GM21360 (cell line): Measurements from ENCODE around the gene MRPS33.
"Not testable (repeated sequence)": the region's sequence is repeated elsewhere in the genome, so short reads cannot be mapped to it uniquely, and the experiment has no call there.

ENCODE experiments used
- ATAC-seq: cut with Tn5 transposase; IDR thresholded peaks from one replicate; pipeline ENCODE4 v1.9.1; 2021; ENCODE audit warnings: mild to moderate bottlenecking, moderate library complexity; ENCODE audit not compliant: unreplicated experiment

Gene MRPS33

DNA sequence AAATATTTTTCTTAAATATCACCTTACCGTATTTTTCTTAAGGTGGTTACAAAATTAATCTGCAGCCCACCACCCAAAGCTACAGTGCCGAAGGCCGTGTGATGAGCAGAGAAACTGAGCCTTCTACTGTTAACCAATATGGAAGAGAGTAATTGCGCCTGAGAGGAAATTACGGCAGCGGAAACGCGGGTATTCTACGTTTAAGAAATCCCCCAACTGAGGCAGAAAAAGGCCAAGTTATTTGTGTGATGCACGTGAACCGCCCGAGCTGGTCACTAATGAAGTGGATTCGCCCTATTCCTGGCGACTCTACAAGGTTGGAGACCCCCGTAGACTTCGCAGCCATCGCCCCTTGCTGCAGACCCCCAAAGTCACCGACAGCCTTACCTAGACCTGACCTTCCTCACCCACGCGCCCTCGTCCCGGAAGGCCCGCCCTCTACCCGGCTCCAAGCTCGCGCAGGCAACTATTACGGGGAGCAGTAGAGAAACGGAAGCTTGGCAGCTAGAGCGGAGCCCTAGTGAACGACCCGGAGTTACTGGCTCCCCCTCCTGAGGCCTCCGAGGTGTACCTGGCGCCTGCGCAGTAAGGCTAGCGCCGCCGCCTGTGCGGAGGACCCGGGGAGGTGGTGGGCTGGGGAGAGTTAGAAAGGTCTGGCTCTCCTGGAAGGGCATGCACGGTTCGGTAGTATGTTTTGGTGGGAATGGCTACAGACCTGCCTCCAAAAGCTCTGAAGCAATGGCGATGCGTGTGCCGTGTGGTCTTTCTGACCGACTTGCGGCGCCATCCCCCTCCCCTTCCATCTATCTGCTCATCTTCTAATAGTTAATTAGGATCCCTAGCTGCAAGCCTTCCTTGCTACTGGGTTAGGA, at the start of gene MRPS33:
Gene MRPS33, minus strand, starts transcription at position 429 of the 872 bp plus-strand sequence. CDS start 4,319 bp downstream, outside the sequence.
- peak; percentile 99 for ATAC-seq

DNA sequence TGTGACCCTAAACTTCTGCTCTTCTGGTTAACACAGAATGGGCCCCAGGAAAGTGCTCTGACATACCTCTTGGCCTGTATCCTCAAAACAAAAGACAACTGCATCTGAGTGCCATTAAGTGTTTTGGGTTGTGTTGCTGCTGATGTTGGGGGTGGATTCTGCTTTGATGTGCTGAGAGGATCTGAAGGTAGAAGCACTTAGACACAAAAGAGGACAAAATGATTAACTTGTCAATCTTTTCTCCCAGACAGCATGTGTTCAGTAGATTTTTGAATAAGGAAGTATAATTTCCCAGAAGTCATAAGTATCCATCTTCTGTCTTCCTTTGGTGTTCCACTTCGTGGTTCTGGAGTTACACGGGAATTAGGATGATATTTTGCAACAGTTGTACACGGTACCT, 43.0 kb upstream of the MRPS33 start:
- ATAC-seq = no peak

DNA sequence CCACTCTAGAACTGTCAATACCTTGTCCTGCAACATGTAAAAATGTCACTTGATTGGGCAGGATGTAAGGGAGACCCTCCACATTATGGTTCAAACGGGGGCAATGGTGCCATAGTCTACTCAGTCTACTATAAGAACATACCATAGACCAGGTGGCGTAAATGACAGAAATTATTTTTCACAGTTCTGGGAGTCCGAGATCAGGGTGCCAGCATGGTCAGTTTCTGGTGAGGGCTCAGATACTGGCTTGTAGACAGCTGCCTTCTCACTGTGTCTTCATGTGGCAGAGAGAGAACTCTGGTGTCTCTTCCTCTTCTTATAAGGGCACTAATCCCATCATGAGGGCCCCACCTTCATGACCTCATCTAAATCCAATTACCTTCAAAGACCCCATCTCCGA, 40.4 kb upstream of the MRPS33 start:
- ATAC-seq = no peak

DNA sequence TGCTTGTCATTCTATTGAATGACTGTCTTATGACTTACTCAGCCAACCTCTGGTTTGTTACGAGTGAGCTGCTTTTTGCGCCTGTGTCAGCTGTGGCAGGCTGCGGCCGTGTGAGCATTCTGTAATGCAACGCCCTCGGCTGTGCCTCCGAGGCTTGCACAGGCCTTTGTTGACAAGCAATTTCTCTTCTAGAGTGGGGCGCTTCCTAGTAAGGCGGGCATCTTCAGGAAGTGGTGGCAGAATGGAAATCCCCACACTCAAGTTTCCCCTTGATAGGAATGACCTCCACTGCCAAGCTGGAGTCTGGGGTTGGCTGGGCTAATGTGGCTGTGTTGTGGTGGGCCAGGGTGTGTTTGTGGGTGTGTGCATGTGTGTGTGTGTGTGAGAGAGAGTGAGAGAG, 38.9 kb upstream of the MRPS33 start:
- no peak for ATAC-seq

DNA sequence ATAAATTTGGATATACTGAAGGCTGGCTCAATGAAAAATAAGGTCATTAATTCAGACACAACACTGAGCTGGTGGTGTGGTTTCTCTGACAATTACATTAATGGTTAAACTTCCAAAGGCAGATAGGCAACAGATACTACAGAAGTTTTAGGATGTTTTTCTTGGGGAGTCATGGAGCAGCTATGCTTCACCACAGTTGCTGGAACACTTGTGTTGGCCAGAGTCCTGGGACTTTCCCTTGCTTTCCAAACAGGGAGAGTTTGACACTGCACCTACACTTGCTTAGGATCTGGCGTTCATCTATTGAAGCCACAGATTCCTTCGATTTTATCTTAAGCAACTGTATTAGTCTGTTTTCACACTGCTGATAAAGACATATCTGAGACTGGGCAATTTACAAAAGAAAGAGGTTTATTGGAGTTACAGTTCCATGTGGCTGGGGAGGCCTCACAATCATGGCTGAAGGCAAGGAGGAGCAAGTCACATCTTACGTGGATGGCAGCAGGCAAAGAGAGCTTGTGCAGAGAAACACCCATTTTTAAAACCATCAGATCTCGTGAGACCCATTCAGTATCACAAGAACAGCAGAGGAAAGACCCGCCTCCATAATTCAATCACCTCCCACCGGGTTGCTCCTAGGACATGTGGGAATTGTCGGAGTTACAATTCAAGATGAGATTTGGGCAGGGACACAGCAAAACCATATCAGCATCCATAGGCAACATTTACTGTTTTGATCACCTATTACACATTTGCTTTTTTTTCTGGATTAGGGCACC, 31.3 kb upstream of the MRPS33 start:
- ATAC-seq = no peak

DNA sequence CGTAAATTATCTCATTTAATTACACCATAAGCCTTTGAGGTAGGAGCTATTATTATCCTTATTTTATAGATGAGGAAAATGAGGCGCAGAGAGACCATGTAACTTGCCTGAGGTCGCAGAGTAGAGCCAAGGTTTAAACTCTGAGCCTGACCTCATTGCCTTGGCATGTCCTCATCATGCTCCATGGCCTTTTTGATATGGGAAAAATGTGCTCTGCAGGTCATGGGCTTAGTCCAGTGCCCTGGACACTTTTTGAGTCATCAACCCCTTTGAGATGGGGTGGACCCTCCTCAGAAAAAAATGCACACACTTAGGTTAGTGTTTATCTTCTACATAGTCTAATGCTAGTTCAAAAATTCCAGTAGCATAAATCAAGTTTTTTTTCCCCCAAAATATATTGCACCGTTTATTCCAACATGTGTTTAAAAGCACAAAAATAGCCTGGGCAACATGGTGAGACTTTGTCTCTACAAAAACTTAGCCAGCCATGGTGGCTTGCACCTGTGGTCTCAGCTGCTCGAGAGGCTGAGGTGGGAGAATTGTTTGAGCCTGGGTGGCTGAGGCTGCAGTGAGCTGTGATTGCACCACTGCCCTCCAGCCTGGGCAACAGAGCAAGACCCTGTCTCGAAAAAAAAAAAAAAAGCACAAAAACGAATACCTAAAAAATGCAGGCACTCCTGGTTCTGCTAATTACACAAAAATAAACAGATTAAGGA, 30.5 kb upstream of the MRPS33 start:
- no peak for ATAC-seq

DNA sequence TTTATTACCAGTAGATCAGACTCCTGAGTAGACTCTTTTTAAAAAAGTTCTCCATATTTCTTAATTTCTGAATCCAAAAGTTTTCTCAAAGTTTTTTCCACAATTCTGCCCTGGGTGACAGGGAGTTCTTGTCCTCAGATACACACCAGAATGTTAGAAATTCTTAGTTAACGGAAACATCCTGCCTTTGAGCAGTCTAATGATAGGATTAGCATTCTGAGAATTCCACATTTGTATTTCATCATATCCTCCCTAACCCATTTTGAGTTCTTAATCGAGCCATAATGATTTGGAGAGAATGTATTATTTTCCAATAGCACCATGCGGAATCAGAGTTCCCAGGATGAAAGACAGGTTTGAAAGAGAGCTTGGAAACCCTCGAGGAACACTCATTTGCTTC, 28.9 kb upstream of the MRPS33 start:
- no peak for ATAC-seq

DNA sequence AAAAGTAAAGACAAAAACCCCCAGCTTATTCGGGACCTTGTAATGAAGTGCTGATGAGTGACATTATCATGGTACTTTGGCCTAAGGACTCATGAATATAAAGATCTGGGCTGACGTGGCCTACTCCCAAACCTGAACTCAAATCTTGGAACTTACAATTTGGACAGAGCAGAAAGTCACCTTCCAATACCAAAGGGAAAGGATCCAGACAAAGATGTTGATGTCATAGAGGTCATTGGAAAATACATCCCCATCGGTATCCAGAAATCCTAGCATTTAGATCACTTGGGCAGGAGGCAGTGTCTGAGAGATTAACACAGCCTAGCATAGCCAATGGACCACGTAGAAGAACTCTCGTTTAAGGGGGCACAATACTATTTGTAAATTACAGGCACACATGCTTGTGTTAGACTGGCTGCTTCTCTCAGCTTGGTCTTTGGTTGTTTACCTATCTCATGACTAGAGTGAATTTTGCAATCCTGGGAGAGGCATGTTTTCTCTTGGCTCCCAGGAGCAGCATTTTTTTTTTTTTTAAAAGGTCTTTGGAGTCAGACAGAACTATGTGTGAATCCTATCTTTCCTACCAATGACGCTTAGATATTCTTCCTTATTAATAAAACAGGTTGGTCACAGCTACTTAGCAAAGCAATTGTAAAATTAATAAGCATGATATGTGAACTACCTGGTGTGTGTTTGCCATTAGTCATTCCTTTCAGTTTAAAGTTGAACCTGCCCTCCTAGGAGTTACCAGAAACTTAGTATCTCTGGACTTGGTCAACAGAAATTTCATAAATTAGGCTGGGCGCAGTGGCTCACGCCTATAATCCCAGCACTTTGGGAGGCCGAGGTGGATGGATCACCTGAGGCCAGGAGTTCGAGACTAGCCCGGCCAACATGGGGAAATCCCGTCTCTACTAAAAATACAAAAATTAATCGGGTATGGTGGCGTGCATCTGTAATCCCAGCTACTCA, 27.8 kb upstream of the MRPS33 start:
- ATAC-seq = no peak

DNA sequence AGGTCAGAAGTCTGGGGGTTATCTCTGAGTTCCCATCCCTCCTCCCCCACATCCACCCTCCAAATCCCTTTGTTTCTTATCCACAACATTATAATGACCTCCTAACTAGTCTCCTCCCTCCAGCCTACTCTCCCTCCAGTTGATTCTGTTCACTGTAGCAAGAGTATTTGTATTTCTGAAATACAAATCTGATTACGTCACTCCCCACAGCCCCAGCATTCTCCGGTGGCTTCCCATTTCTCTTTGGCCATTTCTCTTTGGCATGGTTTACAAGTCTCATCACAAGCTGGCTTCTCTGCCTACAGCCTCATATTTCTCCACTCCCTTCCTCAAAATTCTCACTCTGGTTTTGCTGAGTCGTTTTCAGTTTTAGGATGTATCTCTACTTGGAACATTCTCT, 24.6 kb upstream of the MRPS33 start:
- ATAC-seq = no peak

DNA sequence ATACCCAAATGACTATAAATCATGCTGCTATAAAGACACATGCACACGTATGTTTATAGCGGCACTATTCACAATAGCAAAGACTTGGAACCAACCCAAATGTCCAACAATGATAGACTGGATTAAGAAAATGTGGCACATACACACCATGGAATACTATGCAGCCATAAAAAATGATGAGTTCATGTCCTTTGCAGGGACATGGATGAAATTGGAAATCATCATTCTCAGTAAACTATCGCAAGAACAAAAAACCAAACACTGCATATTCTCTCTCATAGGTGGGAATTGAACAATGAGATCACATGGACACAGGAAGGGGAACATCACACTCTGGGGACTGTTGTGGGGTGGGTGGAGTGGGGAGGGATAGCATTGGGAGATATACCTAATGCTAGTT, 23.3 kb upstream of the MRPS33 start:
- not testable (repeated sequence) for ATAC-seq

DNA sequence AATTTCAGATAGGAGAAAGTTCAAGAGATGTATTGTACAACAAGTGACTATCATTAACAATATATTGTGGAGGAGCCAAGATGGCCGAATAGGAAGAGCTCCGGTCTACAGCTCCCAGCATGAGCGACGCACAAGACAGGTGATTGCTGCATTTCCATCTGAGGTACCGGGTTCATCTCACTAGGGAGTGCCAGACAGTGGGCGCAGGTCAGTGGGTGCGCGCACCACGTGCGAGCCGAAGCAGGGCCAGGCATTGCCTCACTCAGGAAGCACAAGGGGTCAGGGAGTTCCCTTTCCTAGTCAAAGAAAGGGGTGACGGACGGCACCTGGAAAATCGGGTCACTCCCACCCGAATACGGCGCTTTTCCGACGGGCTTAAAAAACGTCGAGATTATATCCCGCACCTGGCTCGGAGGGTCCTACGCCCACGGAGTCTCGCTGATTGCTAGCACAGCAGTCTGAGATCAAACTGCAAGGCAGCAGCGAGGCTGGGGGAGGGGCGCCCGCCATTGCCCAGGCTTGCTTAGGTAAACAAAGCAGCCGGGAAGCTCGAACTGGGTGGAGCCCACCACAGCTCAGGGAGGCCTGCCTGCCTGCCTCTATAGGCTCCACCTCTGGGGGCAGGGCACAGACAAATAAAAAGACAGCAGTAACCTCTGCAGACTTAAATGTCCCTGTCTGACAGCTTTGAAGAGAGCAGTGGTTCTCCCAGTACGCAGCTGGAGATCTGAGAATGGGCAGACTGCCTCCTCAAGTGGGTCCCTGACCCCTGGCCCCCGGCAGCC, 18.0 kb upstream of the MRPS33 start:
- ATAC-seq = not testable (repeated sequence)

DNA sequence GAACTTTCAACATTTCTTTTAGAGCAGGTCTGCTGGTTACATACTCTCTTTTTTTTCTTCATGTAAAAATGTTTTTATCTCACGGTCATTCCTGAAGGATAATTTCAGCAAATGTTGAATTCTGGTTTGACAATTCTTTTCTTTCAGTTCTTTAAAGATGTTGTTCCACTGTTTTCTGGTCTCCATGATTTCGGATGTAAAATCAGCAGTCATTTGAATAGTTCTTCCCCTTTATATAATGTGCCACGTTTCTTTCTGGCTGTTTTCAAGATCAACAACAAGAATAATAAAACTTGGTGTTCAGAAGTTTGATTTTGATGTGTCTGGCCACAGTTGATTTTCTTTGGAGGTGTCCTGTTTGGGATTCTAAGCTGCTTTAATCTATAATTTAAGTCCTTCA, 14.0 kb upstream of the MRPS33 start:
- no peak for ATAC-seq

DNA sequence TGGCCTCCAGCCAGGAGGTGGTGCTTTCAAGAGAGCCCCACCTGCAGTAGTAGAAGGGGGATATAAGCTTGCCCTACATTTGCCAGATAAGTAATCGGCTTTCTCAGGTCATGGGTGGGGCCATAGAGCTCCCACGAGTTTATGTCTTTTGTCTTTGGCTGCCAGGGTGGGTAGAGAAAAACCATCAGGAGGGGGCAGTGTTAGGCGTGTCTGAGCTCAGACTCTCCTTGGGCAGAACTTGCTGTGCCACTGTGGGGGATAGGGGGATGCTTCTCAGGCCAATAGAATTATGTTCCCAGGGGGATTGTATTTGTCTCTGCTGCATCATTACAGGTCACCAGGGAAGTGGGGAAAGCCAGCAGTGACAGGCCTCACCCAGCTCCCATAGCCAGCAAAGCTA, 12.3 kb upstream of the MRPS33 start:
- ATAC-seq = no peak

DNA sequence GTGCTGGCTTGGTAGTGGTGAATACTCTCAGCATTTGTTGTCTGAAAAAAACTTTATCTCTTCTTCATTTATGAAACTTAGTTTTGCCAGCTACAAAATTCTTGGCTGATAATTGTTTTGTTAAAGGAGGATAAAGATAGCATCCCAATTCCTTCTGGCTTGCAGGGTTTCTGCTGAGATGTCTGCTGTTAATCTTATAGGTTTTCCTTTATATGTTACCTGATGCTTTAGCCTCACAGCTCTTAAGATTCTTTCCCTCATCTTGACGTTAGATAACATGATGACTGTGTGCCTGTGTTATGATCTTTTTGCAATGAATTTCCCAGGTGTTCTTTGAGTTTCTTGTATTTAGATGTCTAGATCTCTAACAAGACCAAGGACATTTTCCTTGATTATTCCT, 9.9 kb upstream of the MRPS33 start:
- ATAC-seq = no peak

DNA sequence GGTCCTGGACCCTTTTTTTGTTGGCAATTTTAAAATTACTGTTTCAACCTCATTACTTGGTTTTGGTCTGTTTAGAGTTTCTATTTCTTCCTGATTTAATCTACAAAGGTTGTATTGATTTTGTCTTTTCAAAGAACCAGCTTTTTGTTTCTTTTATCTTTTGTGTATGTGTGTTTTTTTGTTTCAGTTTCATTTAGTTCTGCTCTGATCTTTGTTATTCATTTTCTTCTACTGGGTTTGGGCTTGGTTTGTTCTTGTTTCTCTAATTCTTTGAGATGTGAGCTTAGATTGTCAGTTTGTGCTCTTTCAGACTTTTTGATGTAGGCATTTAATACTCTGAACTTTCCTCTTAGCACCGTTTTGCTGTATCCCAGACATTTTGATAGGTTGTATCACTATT, 8.5 kb upstream of the MRPS33 start:
- ATAC-seq = no peak

DNA sequence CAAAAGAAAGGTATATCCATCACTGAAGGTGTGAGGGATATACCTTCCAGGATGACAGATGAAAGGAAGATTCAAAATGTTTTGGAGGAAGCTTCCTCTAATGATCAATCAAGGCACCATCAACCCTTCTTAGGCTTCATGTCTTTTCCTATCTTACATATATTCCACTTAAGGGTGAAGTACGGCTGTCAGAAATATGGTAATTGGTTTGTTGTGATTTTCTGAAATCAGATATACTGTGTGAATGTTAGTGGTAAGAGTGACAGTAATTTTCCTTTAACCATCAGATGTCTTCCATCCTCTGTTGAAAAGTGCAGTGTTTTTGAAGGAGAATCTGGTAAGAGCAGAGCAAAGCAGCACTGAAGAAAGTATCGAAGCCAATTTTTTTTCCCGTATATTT, 2.8 kb upstream of the MRPS33 start:
- no peak for ATAC-seq

DNA sequence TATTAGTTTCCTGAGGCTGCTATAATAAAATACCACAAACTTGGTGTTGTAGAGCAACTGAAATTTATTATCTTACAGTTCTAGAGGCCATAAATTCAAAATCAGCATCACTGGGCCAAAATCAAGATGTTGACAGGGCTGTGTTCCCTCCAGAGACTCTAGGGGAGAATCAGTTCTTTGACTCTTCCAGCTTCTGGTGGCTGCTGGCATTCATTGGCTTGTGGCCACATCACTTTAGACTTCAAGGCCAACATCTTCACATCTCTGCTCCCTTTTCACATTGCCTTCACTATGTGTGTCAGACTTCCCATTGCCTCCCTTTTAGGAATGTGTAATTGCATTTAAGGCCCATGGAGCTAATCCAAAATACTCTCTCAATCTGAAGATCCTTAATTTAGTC, 1.6 kb upstream of the MRPS33 start:
- ATAC-seq = no peak

DNA sequence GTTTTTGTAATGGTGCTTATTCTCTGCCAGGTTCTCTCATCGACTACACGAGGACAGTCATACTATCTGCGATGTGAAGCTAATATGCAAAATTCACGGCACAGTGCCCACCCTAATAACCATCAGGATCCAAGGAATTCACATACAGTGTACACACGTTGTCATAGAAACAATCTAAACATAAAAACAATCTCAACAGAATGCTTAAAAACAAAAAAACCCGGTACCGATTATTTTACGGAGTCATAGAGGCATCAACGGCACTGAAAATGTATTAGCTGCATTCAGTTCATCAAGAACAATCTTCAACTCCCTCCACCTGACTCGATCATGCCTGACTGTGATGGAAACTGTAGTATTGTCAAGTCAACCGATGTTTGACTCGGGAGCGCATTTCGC, 628 bp downstream of the MRPS33 start:
- no peak for ATAC-seq

DNA sequence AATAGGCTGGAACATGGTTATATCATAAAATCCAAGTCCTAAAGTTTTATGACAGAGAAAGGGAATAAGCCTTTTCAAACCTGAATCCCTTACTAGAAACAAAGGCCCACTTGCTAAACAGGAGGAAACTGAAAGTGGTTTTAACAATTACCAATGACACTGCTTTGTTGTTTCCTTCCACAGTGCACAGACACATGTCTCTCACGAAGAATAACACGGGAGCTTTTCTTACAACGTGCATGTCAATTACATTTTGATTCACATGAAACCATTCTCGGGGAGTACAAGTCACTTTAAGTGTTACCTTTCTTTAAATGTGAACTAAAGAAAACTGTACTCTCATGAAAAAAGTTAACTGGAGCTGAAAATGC, 1.4 kb downstream of the MRPS33 start:
- ATAC-seq = no peak
